SK-N-SH (cell line): ENCODE results near the gene EXO5. TPM values are rescaled to one million over a fixed set of nuclear protein-coding genes. Genes with fewer than 3 reads are reported as not detected.
"Not testable (repeated sequence)": the region's sequence is repeated elsewhere in the genome, so short reads cannot be mapped to it uniquely, and the experiment has no call there.

Experiments used
- CTCF ChIA-PET: fragments of 300-600, 350-600 bp; formaldehyde crosslinking; extraction: SDS; loops from one replicate; lab custom pipeline; 2021; lab: Yijun Ruan, JAX
- POLR2A ChIA-PET: fragments of 350-600 bp; sonication (Branson Sonifier 250); formaldehyde crosslinking; extraction: SDS; loops from one replicate; lab custom pipeline; 2020; ENCODE audit warnings: antibody characterized with exemption, inconsistent platforms; lab: Yijun Ruan, JAX
- DNase-seq: peaks from one replicate; pipeline ENCODE4 v3.0.0; 2012
- H2AFZ ChIP-seq: fragments of 200-600 bp; sonication (generic); 2 replicates; pipeline ENCODE4 v1.8.1; 2016; ENCODE audit warnings: antibody characterized with exemption, mild to moderate bottlenecking, low read depth
- H3F3A ChIP-seq: fragments of 200-600 bp; sonication (generic); replicated peaks from 2 replicates; pipeline ENCODE3; 2016; ENCODE audit warnings: antibody characterized with exemption, mild to moderate bottlenecking; ENCODE audit not compliant: insufficient read depth
- H3K27ac ChIP-seq, 2 experiments: fragments of 200-500 bp in 1 of 2; fragments of 200-600 bp in 1 of 2; sonication (Bioruptor generic) in 1 of 2; sonication (generic), shearing (Covaris generic) in 1 of 2; 2 replicates each; pipeline versions ENCODE4 v1.5.1 to v1.6.1; 2014 to 2016; ENCODE audit warnings: low read depth in 2 of 2, inconsistent platforms in 1 of 2, low read length in 1 of 2, mild to moderate bottlenecking in 1 of 2, mixed read lengths in 1 of 2
- H3K27me3 ChIP-seq: fragments of 200-600 bp; sonication (generic), shearing (Covaris generic); 2 replicates; pipeline ENCODE4 v1.6.1; 2016; ENCODE audit warnings: mixed run types; ENCODE audit not compliant: insufficient read depth
- H3K36me3 ChIP-seq, 2 experiments: fragments of 200-500 bp in 1 of 2; fragments of 200-600 bp in 1 of 2; sonication (Bioruptor generic) in 1 of 2; sonication (generic) in 1 of 2; replicated peaks in 1 of 2; 2 replicates each; pipeline versions ENCODE3 to v1.5.1; 2014 to 2016; ENCODE audit warnings: low read length in 1 of 2, mild to moderate bottlenecking in 1 of 2; ENCODE audit not compliant: insufficient read depth in 2 of 2, control insufficient read depth in 1 of 2
- H3K4me1 ChIP-seq, 2 experiments: fragments of 200-500 bp in 1 of 2; fragments of 200-600 bp in 1 of 2; sonication (Bioruptor generic) in 1 of 2; sonication (generic), shearing (Covaris generic) in 1 of 2; 2 replicates each; pipeline versions ENCODE4 v1.5.1 to v1.6.1; 2014 to 2016; ENCODE audit warnings: low read depth in 1 of 2, low read length in 1 of 2, mixed run types in 1 of 2; ENCODE audit not compliant: insufficient read depth in 2 of 2, control insufficient read depth in 1 of 2
- H3K4me2 ChIP-seq: fragments of 200-600 bp; sonication (generic), shearing (Covaris generic); 2 replicates; pipeline ENCODE4 v1.6.1; 2017; ENCODE audit warnings: mixed run types
- H3K4me3 ChIP-seq, 2 experiments: fragments of 200-500 bp in 1 of 2; fragments of 200-600 bp in 1 of 2; sonication (Bioruptor generic) in 1 of 2; sonication (generic), shearing (Covaris generic) in 1 of 2; 2 replicates each; pipeline versions ENCODE4 v1.5.1 to v1.8.1; 2014 to 2016; ENCODE audit warnings: low read depth in 2 of 2, inconsistent platforms in 1 of 2, low read length in 1 of 2, mild to moderate bottlenecking in 1 of 2, mixed read lengths in 1 of 2, moderate library complexity in 1 of 2
- H3K79me2 ChIP-seq: fragments of 200-600 bp; sonication (generic); 2 replicates; pipeline ENCODE4 v1.8.1; 2017; ENCODE audit warnings: mild to moderate bottlenecking; ENCODE audit not compliant: insufficient read depth
- H3K9ac ChIP-seq: fragments of 200-600 bp; sonication (generic); 2 replicates; pipeline ENCODE4 v1.6.1; 2017; ENCODE audit warnings: mixed run types
- H3K9me2 ChIP-seq: fragments of 200-600 bp; sonication (generic); 2 replicates; pipeline ENCODE4 v1.6.1; 2017; ENCODE audit warnings: mixed run types
- H3K9me3 ChIP-seq: fragments of 200-600 bp; sonication (generic); 2 replicates; pipeline ENCODE4 v1.6.1; 2017; ENCODE audit warnings: mixed run types, mild to moderate bottlenecking, moderate library complexity
- H4K20me1 ChIP-seq: fragments of 200-600 bp; sonication (generic); 2 replicates; pipeline ENCODE4 v1.6.1; 2017; ENCODE audit warnings: mild to moderate bottlenecking, mixed run types; ENCODE audit not compliant: insufficient read depth
- MEF2A ChIP-seq: IDR thresholded peaks from 2 replicates; pipeline ENCODE4 v1.4.0; 2012; ENCODE audit warnings: low read depth, borderline replicate concordance
- USF2 ChIP-seq: fragments of 150-350 bp; IDR thresholded peaks from 2 replicates; pipeline ENCODE4 v1.6.1; 2017; ENCODE audit warnings: antibody characterized with exemption, low read length, low read depth, borderline replicate concordance
- WGBS: methylation state at CpG from one replicate; pipeline ENCODE4 v1.1.6; 2017; ENCODE audit warnings: low lambda C conversion rate; 5-methylcytosine and 5-hydroxymethylcytosine counted together
- polyA plus RNA-seq, 3 experiments: library from polyadenylated mRNA; depleted of rRNA; stranded (reverse); fragments of >200 nt; gene quantifications; 2 replicates each; pipeline ENCODE4 v1.2.3, GENCODE V29; 2012

The EXO5 gene
- polyA plus RNA-seq, 1 of the 3 experiments (the other 2 are of a cell fraction), result 7.4 TPM

GRCh38 chr1:40479156-40479555 is 29.4 kb upstream of the EXO5 start:
- CTCF ChIA-PET, result interaction anchor here (1.1 to 1.8 kb wide), 3 partner anchors 26 to 335 kb away, joined by 3 to 5 read pairs (median 3); no protein-coding TSS in a partner anchor
- no peaks in the 10 kb centered on the region for H3K79me2 ChIP-seq
- H3F3A ChIP-seq, result no peaks in the 10 kb centered on the region
- POLR2A ChIA-PET, result interaction anchor here (0.5 kb wide), 1 partner anchor 305 kb away, joined by 5 read pairs; no protein-coding TSS in a partner anchor
- H3K9me3 ChIP-seq, result peaks cover 25% of the 10 kb centered on the region
- no peak overlapping the region for H3K4me3 ChIP-seq
- no peak overlapping the region for H3K4me2 ChIP-seq
- no peak for DNase-seq
- TF ChIP-seq MEF2A, result no peak
- peaks cover 9 to 28% of the 10 kb centered on the region in 2 experiments for H3K36me3 ChIP-seq
- no peak overlapping the region for H2AFZ ChIP-seq
- no peaks in the 10 kb centered on the region for H4K20me1 ChIP-seq
- H3K4me1 ChIP-seq, result peaks cover 0 to 7% of the 10 kb centered on the region in 2 experiments; a peak in 2 of 4 replicates
- no peak overlapping the region for H3K27ac ChIP-seq
- no peak overlapping the region for H3K9ac ChIP-seq
- H3K9me2 ChIP-seq, result no peaks in the 10 kb centered on the region
- H3K27me3 ChIP-seq, result no peaks in the 10 kb centered on the region
- WGBS, result 76% methylated on average over 4 of the region's 4 CpGs

GRCh38 chr1:40495315-40495903 is 13.2 kb upstream of the EXO5 start:
- TF ChIP-seq USF2 (no peak), MEF2A (no peak)
- H2AFZ ChIP-seq, result no peak overlapping the region
- H3K36me3 ChIP-seq, result peaks cover 50 to 59% of the 10 kb centered on the region in 2 experiments
- no peaks in the 10 kb centered on the region for H3F3A ChIP-seq
- H3K9ac ChIP-seq, result no peak overlapping the region
- ChIA-PET POLR2A (no interaction called here), CTCF (no interaction called here)
- no peaks in the 10 kb centered on the region for H3K9me2 ChIP-seq
- no peak for DNase-seq
- no peaks in the 10 kb centered on the region for H4K20me1 ChIP-seq
- no peaks in the 10 kb centered on the region for H3K4me1 ChIP-seq
- H3K4me3 ChIP-seq, result no peak overlapping the region; a peak in 1 of 4 replicates
- no peak overlapping the region for H3K4me2 ChIP-seq
- H3K27me3 ChIP-seq, result no peaks in the 10 kb centered on the region
- H3K79me2 ChIP-seq, result no peaks in the 10 kb centered on the region; the same call in 1 of the 2 replicates
- WGBS, result 87% methylated on average over 4 of the region's 4 CpGs
- H3K27ac ChIP-seq, result no peak overlapping the region
- H3K9me3 ChIP-seq, result peaks cover 30% of the 10 kb centered on the region

GRCh38 chr1:40502651-40503050 is 5.9 kb upstream of the EXO5 start:
- 94% methylated on average over 4 of the region's 4 CpGs for WGBS
- H2AFZ ChIP-seq, H3K4me3 ChIP-seq, H3K9me3 ChIP-seq, H3K9me2 ChIP-seq, H3K4me2 ChIP-seq, H3K4me1 ChIP-seq, H3K9ac ChIP-seq, DNase-seq, H3K79me2 ChIP-seq, H3K27ac ChIP-seq, H3K27me3 ChIP-seq, H4K20me1 ChIP-seq, POLR2A ChIA-PET, H3F3A ChIP-seq: not testable (repeated sequence)
- H3K36me3 ChIP-seq, result peaks cover 0 to 11% of the 10 kb centered on the region in 2 experiments
- CTCF ChIA-PET, result interaction anchor here (1.8 kb wide), 1 partner anchor 30 kb away, joined by 6 read pairs; no protein-coding TSS in a partner anchor
